ENCODE results near the gene CAMTA1. TPM values are rescaled to one million over a fixed set of nuclear protein-coding genes. Genes with fewer than 3 reads are reported as not detected.

The CAMTA1 gene
- polyA plus RNA-seq, 1 donor (not counting 4 experiments of a cell fraction or from before 2014, with no cell fraction given) = 51.4 TPM

- Histone ChIP-seq H3K36me3 (ENCODE audit: control insufficient read depth in 2 of 2, extremely low read depth in 1 of 2, insufficient read depth in 2 of 2, low read length in 2 of 2) (no peaks in the 10 kb centered on the region), H3K27me3 (ENCODE audit: control insufficient read depth, extremely low read depth, insufficient read depth, low read length) (peaks cover 10% of the 10 kb centered on the region), H2AFZ (ENCODE audit: control insufficient read depth, low read length) (no peak overlapping the region), H3K4me3 (ENCODE audit: control insufficient read depth in 2 of 3, extremely low read depth in 1 of 3, insufficient read depth in 2 of 3, low read depth in 1 of 3, low read length in 3 of 3) (no peak overlapping the region), H3K79me2 (ENCODE audit: control insufficient read depth, insufficient read depth, low read length) (no peaks in the 10 kb centered on the region), H3K27ac (ENCODE audit: control insufficient read depth, insufficient read depth, low read length) (no peak overlapping the region), H3K9me1 (ENCODE audit: control insufficient read depth, extremely low read depth, insufficient read depth, low read length) (no peaks in the 10 kb centered on the region), H3K9me3 (ENCODE audit: control insufficient read depth, low read depth, low read length) (no peaks in the 10 kb centered on the region), H3K4me2 (ENCODE audit: control insufficient read depth, extremely low read depth, insufficient read depth, low read depth, low read length) (no peak overlapping the region), H3K4me1 (ENCODE audit: control insufficient read depth, extremely low read depth, insufficient read depth, low read length) (no peaks in the 10 kb centered on the region), H4K20me1 (ENCODE audit: control insufficient read depth, extremely low read depth, insufficient read depth, low read length) (no peaks in the 10 kb centered on the region), H3K9ac (ENCODE audit: control insufficient read depth, extremely low read depth, insufficient read depth, low read length) (no peak overlapping the region)
- no peak for DNase-seq (ENCODE audit: low read depth, low spot score)
- no peak for FAIRE-seq
- TF ChIP-seq EZH2 (IDR thresholded peaks at IDR 0.05; ENCODE audit: low read length) (no peak), CTCF (optimal IDR thresholded peaks at IDR 0.05 in 1 of 3, IDR thresholded peaks at IDR 0.05 in 1 of 3, conservative IDR thresholded peaks at IDR 0.05 in 1 of 3; ENCODE audit: extremely low read depth in 1 of 3, insufficient read depth in 2 of 3, low read length in 3 of 3) (no peak)
- dilution Hi-C loops (cut with MboI; ENCODE audit: extremely low pct_ligation_motif_present, low sequenced_read_pairs) = loop anchor here (5.0 kb wide), 1 partner anchor 32 kb away; no protein-coding TSS in a partner anchor
Measured at GRCh38 chr1:7049913-7050625, 264.8 kb downstream of the CAMTA1 start.

DNA sequence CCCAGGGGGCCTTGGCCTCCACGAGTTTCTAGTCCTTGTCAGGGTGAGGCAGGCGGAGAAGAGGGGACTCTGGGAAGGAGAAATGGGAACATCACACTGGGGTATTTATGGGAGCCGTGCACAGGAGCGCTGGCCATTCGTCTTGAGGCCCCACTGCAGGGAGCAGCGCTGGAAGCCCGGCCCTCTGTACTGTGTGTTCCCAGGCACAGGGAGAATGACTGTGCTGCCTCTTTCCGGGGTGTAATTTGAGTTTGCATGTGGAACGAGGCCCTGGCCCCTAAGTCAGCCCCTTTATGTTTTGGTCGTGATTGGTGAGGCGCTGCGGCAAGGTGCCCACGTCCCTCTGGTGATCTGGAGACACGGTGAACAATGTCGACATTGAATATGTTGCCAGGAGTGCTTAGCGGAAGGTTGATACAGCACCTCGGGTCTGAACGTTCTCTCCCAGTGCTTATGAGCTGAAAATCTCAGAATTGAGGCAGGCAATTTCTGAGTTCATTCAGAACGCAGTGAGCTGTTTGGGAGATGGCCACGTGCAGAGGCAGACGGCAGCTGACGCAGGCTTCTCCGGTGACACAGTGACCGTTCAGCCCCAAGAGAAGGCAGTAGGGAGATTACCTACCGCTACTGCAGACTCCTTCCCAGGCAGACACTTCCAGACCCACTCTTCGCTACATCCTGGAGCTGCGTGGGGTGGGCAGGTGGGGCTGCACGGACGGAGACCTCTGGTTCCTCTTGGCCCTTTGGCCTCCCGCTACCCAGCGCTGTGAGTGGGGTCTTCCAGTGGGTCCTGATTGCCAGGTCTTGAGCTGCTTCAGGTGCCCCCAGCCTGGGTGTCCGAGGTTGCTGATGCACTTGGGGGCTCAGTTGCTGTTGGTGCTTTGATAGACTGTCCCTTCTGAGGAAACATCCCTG is 265.8 kb downstream of the CAMTA1 start:
- FAIRE-seq = no peak
- peaks cover 8% of the 10 kb centered on the region for H3K27me3 ChIP-seq (ENCODE audit: control insufficient read depth, extremely low read depth, insufficient read depth, low read length)

More for the DNA sequence above, 265.8 kb downstream of the CAMTA1 start:
- H3K9ac ChIP-seq (ENCODE audit: control insufficient read depth, extremely low read depth, insufficient read depth, low read length) = no peak overlapping the region
- H2AFZ ChIP-seq (ENCODE audit: control insufficient read depth, low read length) = no peak overlapping the region
- dilution Hi-C loops (cut with MboI; ENCODE audit: extremely low pct_ligation_motif_present, low sequenced_read_pairs) = no loop called here
- TF ChIP-seq CTCF (optimal IDR thresholded peaks at IDR 0.05 in 1 of 3, IDR thresholded peaks at IDR 0.05 in 1 of 3, conservative IDR thresholded peaks at IDR 0.05 in 1 of 3; ENCODE audit: extremely low read depth in 1 of 3, insufficient read depth in 2 of 3, low read length in 3 of 3) (no peak), EZH2 (IDR thresholded peaks at IDR 0.05; ENCODE audit: low read length) (no peak)
- no peak for DNase-seq (ENCODE audit: low read depth, low spot score)
- no peaks in the 10 kb centered on the region for H3K36me3 ChIP-seq (ENCODE audit: control insufficient read depth in 2 of 2, extremely low read depth in 1 of 2, insufficient read depth in 2 of 2, low read length in 2 of 2)
- H3K27ac ChIP-seq (ENCODE audit: control insufficient read depth, insufficient read depth, low read length) = no peak overlapping the region
- no peaks in the 10 kb centered on the region for H3K4me1 ChIP-seq (ENCODE audit: control insufficient read depth, extremely low read depth, insufficient read depth, low read length)
- no peaks in the 10 kb centered on the region for H3K9me3 ChIP-seq (ENCODE audit: control insufficient read depth, low read depth, low read length)
- H3K9me1 ChIP-seq (ENCODE audit: control insufficient read depth, extremely low read depth, insufficient read depth, low read length) = no peaks in the 10 kb centered on the region
- H3K4me3 ChIP-seq (ENCODE audit: control insufficient read depth in 2 of 3, extremely low read depth in 1 of 3, insufficient read depth in 2 of 3, low read depth in 1 of 3, low read length in 3 of 3) = no peak overlapping the region
- no peaks in the 10 kb centered on the region for H4K20me1 ChIP-seq (ENCODE audit: control insufficient read depth, extremely low read depth, insufficient read depth, low read length)
- H3K79me2 ChIP-seq (ENCODE audit: control insufficient read depth, insufficient read depth, low read length) = no peaks in the 10 kb centered on the region
- no peak overlapping the region for H3K4me2 ChIP-seq (ENCODE audit: control insufficient read depth, extremely low read depth, insufficient read depth, low read depth, low read length)

Data from keratinocyte (primary cell).